Activated CD8-positive, alpha-beta memory T cell treated with anti-CD3 and anti-CD28 coated beads for 1 hour (primary cell): ENCODE data around the gene AGO3.
"Not testable (repeated sequence)": the region's sequence is repeated elsewhere in the genome, so short reads cannot be mapped to it uniquely, and the experiment has no call there.

ENCODE experiments used
- DNase-seq, 2 donors: peaks; one replicate each; pipeline ENCODE4 v3.0.0-alpha.2; 2020; ENCODE audit warnings: low read depth in 1 of 2; ENCODE audit errors: extremely low read depth in 1 of 2

Gene AGO3

GRCh38 chr1:36006941-36007500 lies 76.1 kb downstream of the AGO3 start:
- DNase-seq: no peak

- DNase-seq: no peak
Measured at GRCh38 chr1:36007741-36008140, 76.8 kb downstream of the AGO3 start.

GRCh38 chr1:36008546-36009197 lies 77.8 kb downstream of the AGO3 start:
- DNase-seq: no peak

GRCh38 chr1:36014722-36015220 lies 83.9 kb downstream of the AGO3 start:
- no peak for DNase-seq

- no peak for DNase-seq
Measured at GRCh38 chr1:36016686-36017085, 85.8 kb downstream of the AGO3 start.

GRCh38 chr1:36023098-36023769 lies 92.3 kb downstream of the AGO3 start:
- DNase-seq: no peak

GRCh38 chr1:36024024-36024423 lies 93.1 kb downstream of the AGO3 start:
- DNase-seq: not testable (repeated sequence)

GRCh38 chr1:36024847-36025246 lies 93.9 kb downstream of the AGO3 start:
- no peak for DNase-seq

GRCh38 chr1:36027766-36028165 lies 96.9 kb downstream of the AGO3 start:
- DNase-seq: no peak

GRCh38 chr1:36031441-36031840 lies 100.5 kb downstream of the AGO3 start:
- DNase-seq: no peak

- no peak for DNase-seq
Measured at GRCh38 chr1:36034692-36035091, 103.8 kb downstream of the AGO3 start.

- no peak for DNase-seq
Measured at GRCh38 chr1:36035154-36035553, 104.2 kb downstream of the AGO3 start.

- DNase-seq: no peak
Measured at GRCh38 chr1:36040238-36040637, 109.3 kb downstream of the AGO3 start.

GRCh38 chr1:36051821-36052220 lies 120.9 kb downstream of the AGO3 start:
- DNase-seq: no peak

GRCh38 chr1:36053978-36054377 lies 123.1 kb downstream of the AGO3 start:
- DNase-seq: no peak

- no peak for DNase-seq
Measured at GRCh38 chr1:36055706-36056105, 124.8 kb downstream of the AGO3 start.

- DNase-seq: no peak
Measured at GRCh38 chr1:36062315-36062714, 131.4 kb downstream of the AGO3 start.

- no peak for DNase-seq
Measured at GRCh38 chr1:36067871-36068270, 137.0 kb downstream of the AGO3 start.

- no peak for DNase-seq
Measured at GRCh38 chr1:36068866-36069265, 138.0 kb downstream of the AGO3 start.

- no peak for DNase-seq
Measured at GRCh38 chr1:36070349-36070748, 139.4 kb downstream of the AGO3 start.

GRCh38 chr1:36076979-36077573 lies 146.2 kb downstream of the AGO3 start:
- DNase-seq: no peak

- DNase-seq: no peak
Measured at GRCh38 chr1:36080236-36080635, 149.3 kb downstream of the AGO3 start.
